Right atrium auricular region (tissue), 2 donors: ENCODE measurements around the gene TRPM3. TPM values are rescaled to one million over a fixed set of nuclear protein-coding genes. Genes with fewer than 3 reads are reported as not detected.

Experiments used
- DNase-seq: peaks from one replicate; pipeline ENCODE4 v3.0.0-alpha.2; 2019; ENCODE audit warnings: low spot score
- H3K27ac ChIP-seq, 2 donors: fragments of 200-600 bp; sonication (generic); 1 replicate in 1 of 2; 2 replicates in 1 of 2; pipeline ENCODE4 v1.5.1; 2016 to 2019
- H3K27me3 ChIP-seq, 2 donors: fragments of 200-600 bp; sonication (generic); one replicate each; pipeline versions ENCODE4 v1.5.1 to v1.6.0; 2017 to 2019
- H3K36me3 ChIP-seq: fragments of 200-600 bp; sonication (generic); one replicate; pipeline ENCODE4 v1.5.1; 2016
- H3K4me1 ChIP-seq, 2 donors: fragments of 200-600 bp; sonication (generic); one replicate each; pipeline versions ENCODE4 v1.5.1 to v1.6.0; 2017 to 2019
- H3K4me3 ChIP-seq, 2 donors: fragments of 200-600 bp; sonication (generic); 1 replicate in 1 of 2; 2 replicates in 1 of 2; pipeline ENCODE4 v1.5.1; 2017 to 2019; ENCODE audit warnings: mild to moderate bottlenecking in 1 of 2, moderate library complexity in 1 of 2
- H3K9me3 ChIP-seq, 2 donors: fragments of 200-600 bp; sonication (generic); one replicate each; pipeline ENCODE4 v1.5.1; 2019
- CTCF ChIP-seq, 2 donors: fragments of 200-600 bp; sonication (generic); IDR thresholded peaks; one replicate each; pipeline ENCODE4 v1.5.1; 2019; ENCODE audit warnings: antibody characterized with exemption in 2 of 2
- total RNA-seq, 2 donors: library from RNA; depleted of rRNA; stranded (reverse); fragments of >200 nt; gene quantifications; one replicate each; pipeline ENCODE4 v1.1.0, GENCODE V29; 2016

TRPM3 gene
- total RNA-seq, result 1 to 10 TPM in 1 of 2 donors, under 1 TPM in 1; 0.59 to 1.5 TPM

GRCh38 chr9:71121275-71122021, at the start of gene TRPM3:
TSS of gene TRPM3 (minus strand) at chr9:71121621. CDS start at chr9:71121354, 267 bp downstream.
- no peaks in the 10 kb centered on the region for H3K27me3 ChIP-seq

GRCh38 chr9:71168418-71168817, 47.0 kb upstream of the TRPM3 start:
- no peaks in the 10 kb centered on the region for H3K27me3 ChIP-seq
- no peak overlapping the region for H3K27ac ChIP-seq
- H3K4me1 ChIP-seq, result no peaks in the 10 kb centered on the region
- no peak overlapping the region for H3K4me3 ChIP-seq
- H3K36me3 ChIP-seq, result no peaks in the 10 kb centered on the region
- TF ChIP-seq CTCF (IDR thresholded peaks at IDR 0.05), result no peak
- H3K9me3 ChIP-seq, result no peaks in the 10 kb centered on the region
- no peak for DNase-seq

More at GRCh38 chr9:71121275-71122021, at the start of gene TRPM3:
- H3K36me3 ChIP-seq, result no peaks in the 10 kb centered on the region
- H3K27ac ChIP-seq, result no peak within 1 kb of the TSS
- H3K4me1 ChIP-seq, result no peaks in the 10 kb centered on the region
- DNase-seq, result no peak
- TF ChIP-seq CTCF (IDR thresholded peaks at IDR 0.05), result no peak
- H3K4me3 ChIP-seq, result no peak within 1 kb of the TSS
- H3K9me3 ChIP-seq, result no peaks in the 10 kb centered on the region

DNA sequence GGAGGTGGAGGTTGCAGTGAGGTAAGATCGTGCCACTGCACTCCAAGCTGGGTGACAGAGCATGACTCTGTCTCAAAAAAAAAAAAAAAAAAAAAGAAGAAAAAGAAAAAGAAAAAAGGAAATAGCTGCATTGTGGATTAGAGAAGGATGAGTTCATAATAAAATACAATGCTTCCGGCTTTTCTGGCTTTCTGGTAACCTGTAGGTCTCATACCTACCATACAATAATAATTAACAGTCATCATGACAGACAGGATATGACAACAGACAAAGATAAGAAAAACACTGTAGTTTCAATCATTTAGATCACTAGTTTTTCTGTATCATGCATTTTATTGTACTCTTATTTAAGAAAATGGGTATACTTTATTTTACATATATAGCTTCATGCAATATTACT, 40.7 kb upstream of the TRPM3 start:
- Histone ChIP-seq H3K27me3 (no peaks in the 10 kb centered on the region), H3K36me3 (no peaks in the 10 kb centered on the region), H3K4me1 (no peaks in the 10 kb centered on the region), H3K9me3 (no peaks in the 10 kb centered on the region), H3K4me3 (no peak overlapping the region), H3K27ac (no peak overlapping the region)
- DNase-seq, result no peak
- no peak for TF ChIP-seq CTCF (IDR thresholded peaks at IDR 0.05)

- H3K4me1 ChIP-seq, result no peaks in the 10 kb centered on the region
- no peak for TF ChIP-seq CTCF (IDR thresholded peaks at IDR 0.05)
- H3K27me3 ChIP-seq, result no peaks in the 10 kb centered on the region
- no peaks in the 10 kb centered on the region for H3K9me3 ChIP-seq
- H3K4me3 ChIP-seq, result no peak overlapping the region
- H3K36me3 ChIP-seq, result no peaks in the 10 kb centered on the region
- no peak for DNase-seq
- no peak overlapping the region for H3K27ac ChIP-seq
Measured at GRCh38 chr9:71157731-71158130, 36.3 kb upstream of the TRPM3 start.

DNA sequence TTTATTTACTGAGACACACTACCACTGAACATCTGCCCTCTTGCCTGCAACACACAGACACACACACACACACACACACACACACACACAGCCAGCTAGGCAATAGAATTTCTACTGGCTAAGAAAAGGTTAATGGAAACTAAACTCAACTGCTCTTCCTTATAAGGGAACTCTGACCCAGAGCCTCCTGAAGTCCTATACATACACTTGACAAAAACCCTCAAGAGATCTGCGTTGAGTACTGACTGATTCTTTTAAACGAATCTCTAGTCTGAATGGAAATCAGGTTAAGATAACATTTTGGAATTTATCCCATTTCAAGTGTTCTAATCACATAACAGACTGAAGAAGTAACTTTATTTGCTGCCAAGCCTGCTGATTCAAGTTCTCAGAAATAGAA, 25.9 kb upstream of the TRPM3 start:
- no peak for TF ChIP-seq CTCF (IDR thresholded peaks at IDR 0.05)
- DNase-seq, result no peak
- H3K4me3 ChIP-seq, result no peak overlapping the region

GRCh38 chr9:71146511-71146910, 25.1 kb upstream of the TRPM3 start:
- Histone ChIP-seq H3K9me3 (peaks cover 0 to 6% of the 10 kb centered on the region in 2 donors), H3K27ac (no peak overlapping the region), H3K36me3 (no peaks in the 10 kb centered on the region), H3K27me3 (no peaks in the 10 kb centered on the region), H3K4me3 (no peak overlapping the region), H3K4me1 (no peaks in the 10 kb centered on the region)
- no peak for TF ChIP-seq CTCF (IDR thresholded peaks at IDR 0.05)
- DNase-seq, result no peak

More for the DNA sequence above, 25.9 kb upstream of the TRPM3 start:
- H3K36me3 ChIP-seq, result no peaks in the 10 kb centered on the region
- H3K9me3 ChIP-seq, result peaks cover 0 to 6% of the 10 kb centered on the region in 2 donors
- no peaks in the 10 kb centered on the region for H3K27me3 ChIP-seq
- H3K4me1 ChIP-seq, result no peaks in the 10 kb centered on the region
- no peak overlapping the region for H3K27ac ChIP-seq
